SU-DHL-6 (cell line): ENCODE measurements around the gene SLFN12L.
"Not testable (repeated sequence)": the region's sequence is repeated elsewhere in the genome, so short reads cannot be mapped to it uniquely, and the experiment has no call there.

Source experiments
- H2AFZ ChIP-seq: fragments of 200-600 bp; sonication (generic); 2 replicates; pipeline ENCODE4 v1.6.1; 2014; ENCODE audit warnings: low read depth, mild to moderate bottlenecking, moderate library complexity, mixed read lengths, antibody characterized with exemption, low read length; ENCODE audit not compliant: severe bottlenecking
- H3F3A ChIP-seq: fragments of 200-600 bp; shearing (Covaris generic); 2 replicates; pipeline ENCODE4 v1.6.0; 2016; ENCODE audit warnings: antibody characterized with exemption, mild to moderate bottlenecking; ENCODE audit not compliant: insufficient read depth
- H3K27ac ChIP-seq: fragments of 200-600 bp; sonication (generic); 2 replicates; pipeline ENCODE4 v1.5.1; 2016; ENCODE audit warnings: low read depth, mild to moderate bottlenecking, low read length, moderate library complexity, mixed read lengths
- H3K27me3 ChIP-seq: fragments of 200-600 bp; sonication (generic), shearing (Covaris generic); 2 replicates; pipeline ENCODE4 v1.6.0; 2014; ENCODE audit warnings: mild to moderate bottlenecking, low read length
- H3K36me3 ChIP-seq: fragments of 200-600 bp; sonication (generic); 2 replicates; pipeline ENCODE4 v1.6.1; 2014; ENCODE audit warnings: mild to moderate bottlenecking, low read length, mixed read lengths
- H3K4me2 ChIP-seq: fragments of 300-600, 200-600 bp; shearing (Covaris generic), sonication (generic); 2 replicates; pipeline ENCODE4 v1.6.0; 2014; ENCODE audit warnings: low read length, low read depth, mild to moderate bottlenecking; ENCODE audit not compliant: poor library complexity, severe bottlenecking
- H3K4me3 ChIP-seq: fragments of 200-600 bp; sonication (generic); 2 replicates; pipeline ENCODE4 v1.5.1; 2014; ENCODE audit warnings: antibody characterized with exemption, low read length, mild to moderate bottlenecking, mixed read lengths; ENCODE audit not compliant: insufficient read depth, poor library complexity, severe bottlenecking
- H3K79me2 ChIP-seq: fragments of 200-600 bp; sonication (generic); 2 replicates; pipeline ENCODE4 v1.6.1; 2014; ENCODE audit warnings: mild to moderate bottlenecking, low read length, moderate library complexity; ENCODE audit not compliant: insufficient read depth
- H3K9ac ChIP-seq: fragments of 200-600 bp; sonication (generic); 2 replicates; pipeline ENCODE4 v1.7.0; 2014; ENCODE audit warnings: mild to moderate bottlenecking, low read length
- H3K9me2 ChIP-seq: fragments of 200-600 bp; sonication (generic); replicated peaks from 2 replicates; pipeline ENCODE4 v1.6.1; 2014; ENCODE audit warnings: low read length; ENCODE audit not compliant: insufficient read depth
- H3K9me3 ChIP-seq: fragments of 200-600 bp; sonication (generic); 2 replicates; pipeline ENCODE4 v1.6.1; 2014; ENCODE audit warnings: low read length, mixed read lengths; ENCODE audit not compliant: insufficient read depth
- H4K20me1 ChIP-seq: fragments of 200-600 bp; sonication (generic); 2 replicates; pipeline ENCODE4 v1.6.1; 2014; ENCODE audit warnings: low read depth, mild to moderate bottlenecking, antibody characterized with exemption, low read length, moderate library complexity, mixed read lengths
- CTCF ChIP-seq: fragments of 200-600 bp; sonication (generic); IDR thresholded peaks from one replicate; pipeline ENCODE4 v1.5.1; 2017; ENCODE audit warnings: antibody characterized with exemption, mild to moderate bottlenecking, low read length, moderate library complexity; ENCODE audit not compliant: insufficient read depth, poor library complexity, severe bottlenecking
- EZH2phosphoT487 ChIP-seq: fragments of 200-600 bp; sonication (generic), shearing (Covaris generic); conservative IDR thresholded peaks from 2 replicates; pipeline ENCODE4 v1.6.1; 2018; ENCODE audit warnings: mild to moderate bottlenecking, antibody characterized with exemption, low read length, moderate library complexity, mixed read lengths

Gene SLFN12L

GRCh38 chr17:35510052-35510451, 27.4 kb downstream of the SLFN12L start:
- H3F3A ChIP-seq: no peaks in the 10 kb centered on the region
- H3K36me3 ChIP-seq: no peaks in the 10 kb centered on the region
- H3K9me2 ChIP-seq: no peaks in the 10 kb centered on the region
- H3K79me2 ChIP-seq: no peaks in the 10 kb centered on the region
- no peak overlapping the region for H2AFZ ChIP-seq
- H3K9me3 ChIP-seq: no peaks in the 10 kb centered on the region
- H3K4me3 ChIP-seq: no peak overlapping the region
- TF ChIP-seq CTCF (no peak), EZH2phosphoT487 (no peak)
- no peak overlapping the region for H3K4me2 ChIP-seq
- no peaks in the 10 kb centered on the region for H3K27me3 ChIP-seq
- no peak overlapping the region for H3K9ac ChIP-seq
- no peak overlapping the region for H3K27ac ChIP-seq
- H4K20me1 ChIP-seq: no peaks in the 10 kb centered on the region

- H2AFZ ChIP-seq, H3K27me3 ChIP-seq, H3K79me2 ChIP-seq, H3K4me2 ChIP-seq, H3K9me2 ChIP-seq, H3K4me3 ChIP-seq, H3K9ac ChIP-seq, H3F3A ChIP-seq, H3K9me3 ChIP-seq, H4K20me1 ChIP-seq, H3K36me3 ChIP-seq, H3K27ac ChIP-seq: not testable (repeated sequence)
Observed at GRCh38 chr17:35507714-35508113, 29.8 kb downstream of the SLFN12L start.

DNA sequence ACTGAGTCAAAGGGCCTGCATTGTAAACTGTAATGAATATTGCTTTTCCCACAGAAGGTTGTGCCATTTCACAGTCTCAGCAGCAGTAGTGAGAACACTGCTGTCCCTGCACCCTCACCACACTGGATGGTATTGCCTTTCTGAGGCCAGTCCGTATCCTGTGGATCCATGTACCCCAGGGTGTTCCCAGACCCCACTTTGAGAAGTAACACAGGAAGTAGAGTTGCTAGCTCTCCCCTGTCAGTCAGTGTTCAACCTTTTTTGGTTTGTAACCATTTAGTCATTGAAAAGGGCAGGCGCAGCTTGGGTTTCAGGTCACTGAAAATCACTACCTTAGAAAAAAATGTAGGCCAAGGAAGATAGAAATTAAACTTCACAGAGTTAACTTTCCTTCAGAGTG, 37.9 kb downstream of the SLFN12L start:
- no peaks in the 10 kb centered on the region for H3K79me2 ChIP-seq
- no peaks in the 10 kb centered on the region for H3K9me3 ChIP-seq
- no peaks in the 10 kb centered on the region for H4K20me1 ChIP-seq
- H3K4me2 ChIP-seq: no peak overlapping the region
- H3F3A ChIP-seq: no peaks in the 10 kb centered on the region
- TF ChIP-seq CTCF (no peak), EZH2phosphoT487 (no peak)
- no peaks in the 10 kb centered on the region for H3K36me3 ChIP-seq
- H2AFZ ChIP-seq: no peak overlapping the region
- no peak overlapping the region for H3K27ac ChIP-seq
- no peaks in the 10 kb centered on the region for H3K9me2 ChIP-seq
- H3K4me3 ChIP-seq: no peak overlapping the region
- no peaks in the 10 kb centered on the region for H3K27me3 ChIP-seq
- no peak overlapping the region for H3K9ac ChIP-seq

GRCh38 chr17:35498448-35499178, 38.9 kb downstream of the SLFN12L start:
- no peak overlapping the region for H3K27ac ChIP-seq
- H3K4me3 ChIP-seq: no peak overlapping the region
- no peaks in the 10 kb centered on the region for H3K36me3 ChIP-seq
- H3K79me2 ChIP-seq: no peaks in the 10 kb centered on the region
- H3K27me3 ChIP-seq: no peaks in the 10 kb centered on the region
- no peak overlapping the region for H3K4me2 ChIP-seq
- H4K20me1 ChIP-seq: no peaks in the 10 kb centered on the region
- no peaks in the 10 kb centered on the region for H3F3A ChIP-seq
- TF ChIP-seq EZH2phosphoT487: no peak
- no peak for TF ChIP-seq CTCF
- no peaks in the 10 kb centered on the region for H3K9me3 ChIP-seq
- no peak overlapping the region for H3K9ac ChIP-seq
- H2AFZ ChIP-seq: no peak overlapping the region
- no peaks in the 10 kb centered on the region for H3K9me2 ChIP-seq
